Nephron (organoid): Measurements from ENCODE around the gene CPED1.

Experiments
- H3K27ac Mint-ChIP-seq, 3 experiments: 2 replicates each; pipeline ENCODE4 v1.8.0; 2020; ENCODE audit warnings: mixed read lengths in 3 of 3, mild to moderate bottlenecking in 2 of 3, moderate library complexity in 1 of 3
- H3K27me3 Mint-ChIP-seq: 2 replicates; pipeline ENCODE4 v1.8.0; 2021; ENCODE audit warnings: low read depth, mild to moderate bottlenecking, moderate library complexity, mixed read lengths
- H3K36me3 Mint-ChIP-seq: 2 replicates; pipeline ENCODE4 v1.8.0; 2020; ENCODE audit warnings: low read depth, mixed read lengths
- H3K4me1 Mint-ChIP-seq: 2 replicates; pipeline ENCODE4 v1.8.0; 2020; ENCODE audit warnings: mixed read lengths
- H3K4me3 Mint-ChIP-seq, 3 experiments: 2 replicates each; pipeline ENCODE4 v1.8.0; 2020; ENCODE audit warnings: mild to moderate bottlenecking in 3 of 3, mixed read lengths in 3 of 3, moderate library complexity in 2 of 3
- H3K9me3 Mint-ChIP-seq: 2 replicates; pipeline ENCODE4 v1.8.0; 2020; ENCODE audit warnings: mixed read lengths
- CTCF ChIP-seq, 3 experiments: fragments of 200-600 bp; sonication (generic); IDR thresholded peaks; one replicate each; pipeline ENCODE4 v1.5.0; 2021; ENCODE audit warnings: antibody characterized with exemption in 3 of 3; ENCODE audit not compliant: unreplicated experiment in 3 of 3

The CPED1 gene

GRCh38 chr7:121043314-121044234 is 55.1 kb downstream of the CPED1 start:
- Mint-ChIP-seq H3K36me3 (peaks cover 18% of the 10 kb centered on the region), H3K4me1 (peaks cover 8% of the 10 kb centered on the region), H3K4me3 (no peak overlapping the region), H3K9me3 (no peaks in the 10 kb centered on the region), H3K27ac (peak overlapping the region in 2 of 3 experiments; percentile 46 to 56), H3K27me3 (no peaks in the 10 kb centered on the region)
- TF ChIP-seq CTCF (IDR thresholded peaks at IDR 0.05; ENCODE audit: unreplicated experiment in 3 of 3) = no peak

- TF ChIP-seq CTCF (IDR thresholded peaks at IDR 0.05; ENCODE audit: unreplicated experiment in 3 of 3) = no peak
- H3K27ac Mint-ChIP-seq = peak overlapping the region in 2 of 3 experiments; percentile 59 to 61
- peaks cover 28% of the 10 kb centered on the region for H3K36me3 Mint-ChIP-seq
- H3K4me3 Mint-ChIP-seq = no peak overlapping the region
- no peaks in the 10 kb centered on the region for H3K9me3 Mint-ChIP-seq
- H3K4me1 Mint-ChIP-seq = peaks cover 8% of the 10 kb centered on the region
- H3K27me3 Mint-ChIP-seq = no peaks in the 10 kb centered on the region
These were observed 56.6 kb downstream of the CPED1 start for GRCh38 chr7:121045090-121045489.

GRCh38 chr7:121046009-121046408 is 57.5 kb downstream of the CPED1 start:
- H3K27ac Mint-ChIP-seq = no peak overlapping the region
- H3K4me3 Mint-ChIP-seq = no peak overlapping the region
- no peak for TF ChIP-seq CTCF (IDR thresholded peaks at IDR 0.05; ENCODE audit: unreplicated experiment in 3 of 3)
- no peaks in the 10 kb centered on the region for H3K27me3 Mint-ChIP-seq
- H3K9me3 Mint-ChIP-seq = no peaks in the 10 kb centered on the region
- H3K36me3 Mint-ChIP-seq = peaks cover 33% of the 10 kb centered on the region
- H3K4me1 Mint-ChIP-seq = peaks cover 8% of the 10 kb centered on the region

GRCh38 chr7:121046893-121047468 is 58.5 kb downstream of the CPED1 start:
- TF ChIP-seq CTCF (IDR thresholded peaks at IDR 0.05; ENCODE audit: unreplicated experiment in 3 of 3) = no peak
- Mint-ChIP-seq H3K9me3 (no peaks in the 10 kb centered on the region), H3K36me3 (peaks cover 39% of the 10 kb centered on the region), H3K4me1 (peaks cover under 1% of the 10 kb centered on the region), H3K4me3 (no peak overlapping the region), H3K27me3 (no peaks in the 10 kb centered on the region), H3K27ac (no peak overlapping the region)

GRCh38 chr7:121048195-121048594 is 59.7 kb downstream of the CPED1 start:
- Mint-ChIP-seq H3K27ac (no peak overlapping the region), H3K4me3 (no peak overlapping the region), H3K27me3 (no peaks in the 10 kb centered on the region), H3K4me1 (no peaks in the 10 kb centered on the region), H3K36me3 (peaks cover 48% of the 10 kb centered on the region), H3K9me3 (no peaks in the 10 kb centered on the region)
- no peak for TF ChIP-seq CTCF (IDR thresholded peaks at IDR 0.05; ENCODE audit: unreplicated experiment in 3 of 3)
